ENCODE data around the gene ZNF853.
A peak's percentile ranks its signal among the peaks of the same experiment; 100 is the strongest.
"Not testable (repeated sequence)": the region's sequence is repeated elsewhere in the genome, so short reads cannot be mapped to it uniquely, and the experiment has no call there.

ZNF853 gene

DNA sequence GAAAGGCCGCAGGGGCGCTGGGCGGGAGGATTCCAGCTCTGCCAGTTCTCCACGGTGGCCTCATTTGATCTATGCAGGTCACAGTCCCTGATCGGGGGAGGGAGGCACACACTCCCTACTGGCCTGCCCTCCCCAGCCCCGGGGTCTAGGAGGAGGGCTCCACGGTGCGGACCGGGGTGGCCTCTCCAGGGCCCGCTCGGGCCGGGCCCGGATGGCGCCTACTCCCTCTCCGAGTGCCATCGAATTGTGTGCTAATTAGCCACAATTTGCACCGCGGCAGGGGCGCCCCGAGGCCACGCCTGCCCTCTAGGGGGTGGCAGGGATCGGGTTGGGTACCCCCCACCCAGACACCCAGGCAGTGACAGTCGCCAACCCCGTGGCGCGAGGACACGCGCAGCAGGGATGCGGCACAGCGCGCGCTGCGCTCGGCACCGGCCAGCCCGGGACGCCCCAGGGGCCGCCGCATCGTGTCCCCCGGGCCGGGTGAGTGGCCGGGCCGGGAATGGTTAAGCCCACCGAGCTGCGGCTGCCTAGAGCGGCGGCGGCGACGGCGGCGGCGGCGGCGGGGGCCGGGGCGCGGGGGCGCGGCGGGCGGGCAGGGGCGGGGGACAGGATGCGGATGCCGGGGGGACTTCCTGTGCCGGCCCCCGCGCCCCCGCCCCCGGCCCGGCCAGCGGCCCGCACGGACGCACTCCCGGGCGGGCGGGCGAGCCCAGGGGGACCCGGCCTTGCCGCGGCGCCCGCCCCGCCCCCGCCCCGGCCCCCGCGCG lies at the start of gene ZNF853:
Gene ZNF853, plus strand, starts transcription at position 658 of the 770 bp plus-strand sequence. CDS start 565 bp downstream, outside the sequence.
- DNase-seq (ENCODE audit: low read depth in 2 of 2): no peak

GRCh38 chr7:6565655-6566054 lies 49.8 kb upstream of the ZNF853 start:
- DNase-seq (ENCODE audit: low read depth in 2 of 2): no peak

GRCh38 chr7:6567886-6568285 lies 47.5 kb upstream of the ZNF853 start:
- DNase-seq (ENCODE audit: low read depth in 2 of 2): no peak

DNA sequence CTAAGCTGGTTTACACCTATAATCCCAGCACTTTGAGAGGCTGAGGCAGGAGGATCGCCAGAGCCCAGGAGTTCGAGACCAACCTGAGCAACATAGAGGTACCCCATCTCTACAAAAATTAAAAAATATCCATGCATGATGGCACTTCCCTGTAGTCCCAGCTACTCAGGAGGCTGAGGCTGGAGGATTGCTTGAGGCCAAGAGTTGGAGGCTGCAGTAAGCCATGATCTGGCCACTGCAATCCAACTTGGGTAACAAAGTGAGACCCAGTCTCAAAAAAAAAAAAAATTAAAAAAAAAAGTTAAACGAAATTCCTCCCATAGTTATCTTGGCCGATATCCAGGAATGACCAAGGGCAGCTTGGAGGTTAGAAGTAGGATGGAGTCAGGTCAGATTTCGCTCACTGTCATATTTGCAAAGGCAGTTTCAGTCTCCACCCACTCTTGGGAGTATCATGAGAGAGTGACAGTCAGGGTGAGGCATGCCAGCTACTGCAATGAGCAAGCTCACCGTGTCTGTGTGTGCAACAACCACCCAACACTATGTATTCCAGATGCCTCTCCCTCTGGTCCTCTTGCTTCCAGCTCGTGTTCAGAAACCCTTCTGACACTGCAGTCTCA lies 44.1 kb upstream of the ZNF853 start:
- DNase-seq (ENCODE audit: low read depth in 2 of 2): no peak

DNA sequence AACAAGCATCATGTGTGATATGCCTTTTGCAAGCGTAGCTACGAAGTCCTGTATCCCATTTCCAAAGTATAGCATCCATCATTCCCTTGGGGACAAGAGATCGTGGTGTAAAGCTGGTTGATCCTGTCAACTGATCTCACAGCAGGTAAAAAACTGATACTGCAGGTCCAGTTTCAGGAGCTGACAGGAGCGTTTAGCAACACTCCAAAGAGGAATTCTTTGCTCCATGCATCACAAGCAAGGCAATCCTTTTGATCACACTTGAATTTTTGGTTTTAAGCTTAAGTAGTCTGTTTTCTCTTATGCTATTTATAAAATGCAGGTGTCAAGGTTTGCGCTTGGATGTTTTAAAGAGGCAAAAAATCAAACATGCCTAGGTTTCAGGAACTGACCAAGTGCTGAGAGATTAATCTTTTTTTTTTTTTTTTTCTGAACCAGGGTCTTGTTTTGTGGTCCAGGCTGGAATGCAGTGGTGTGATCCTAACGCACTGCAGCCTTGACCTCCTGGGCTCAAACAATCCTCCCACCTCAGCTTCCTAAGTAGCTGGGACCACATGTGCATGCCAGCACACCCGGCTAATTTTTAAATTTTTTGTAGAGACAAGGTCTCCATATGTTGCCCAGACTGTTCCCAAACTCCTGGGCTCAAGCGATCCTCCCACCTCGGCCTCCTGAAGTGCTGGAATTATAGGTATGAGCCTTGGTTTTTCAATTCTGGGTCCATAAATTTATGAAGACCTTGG lies 40.0 kb upstream of the ZNF853 start:
- no peak for DNase-seq (ENCODE audit: low read depth in 2 of 2)

DNA sequence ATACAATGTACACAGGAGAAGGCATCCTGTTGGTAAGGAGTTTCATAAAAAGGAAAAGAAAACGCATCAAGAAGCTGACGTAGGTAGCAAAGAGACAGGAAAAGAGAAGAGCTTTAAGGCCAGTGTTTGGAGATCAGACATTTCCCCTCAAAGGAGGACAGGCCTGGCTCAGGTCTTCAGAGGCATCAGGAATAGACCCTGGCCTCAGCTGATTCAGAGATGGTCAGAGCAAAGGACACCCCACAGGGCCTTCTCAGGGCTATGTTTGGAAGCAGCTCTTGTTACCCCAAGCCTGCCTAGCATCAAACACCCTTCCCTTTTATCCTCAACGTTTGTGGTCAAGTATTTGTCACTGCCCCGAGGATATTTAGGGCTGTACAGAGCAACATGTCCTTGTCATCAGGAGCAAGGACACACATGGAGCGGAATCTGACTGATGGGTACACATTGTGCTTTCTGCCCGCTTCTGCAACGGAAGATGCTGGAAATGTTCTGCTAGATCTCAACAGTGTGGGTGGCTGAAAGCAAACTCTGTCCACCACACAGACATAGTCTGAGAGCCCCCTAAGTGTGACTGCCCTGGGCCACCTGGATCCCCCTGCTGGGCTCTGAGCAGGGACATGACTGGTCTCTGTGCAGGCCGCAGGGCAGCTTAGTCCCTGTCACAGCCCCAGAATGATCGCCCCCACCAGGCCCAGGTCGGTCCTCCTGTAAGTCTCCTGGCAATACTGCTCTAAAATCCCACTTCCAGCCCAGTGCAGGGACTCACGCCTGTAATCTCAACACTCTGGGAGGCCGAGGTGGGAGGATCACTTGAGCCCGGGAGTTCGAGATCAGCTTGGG lies 39.2 kb upstream of the ZNF853 start:
- no peak for DNase-seq (ENCODE audit: low read depth in 2 of 2)

- not testable (repeated sequence) for DNase-seq (ENCODE audit: low read depth in 2 of 2)
These were observed 38.5 kb upstream of the ZNF853 start for GRCh38 chr7:6576867-6577368.

DNA sequence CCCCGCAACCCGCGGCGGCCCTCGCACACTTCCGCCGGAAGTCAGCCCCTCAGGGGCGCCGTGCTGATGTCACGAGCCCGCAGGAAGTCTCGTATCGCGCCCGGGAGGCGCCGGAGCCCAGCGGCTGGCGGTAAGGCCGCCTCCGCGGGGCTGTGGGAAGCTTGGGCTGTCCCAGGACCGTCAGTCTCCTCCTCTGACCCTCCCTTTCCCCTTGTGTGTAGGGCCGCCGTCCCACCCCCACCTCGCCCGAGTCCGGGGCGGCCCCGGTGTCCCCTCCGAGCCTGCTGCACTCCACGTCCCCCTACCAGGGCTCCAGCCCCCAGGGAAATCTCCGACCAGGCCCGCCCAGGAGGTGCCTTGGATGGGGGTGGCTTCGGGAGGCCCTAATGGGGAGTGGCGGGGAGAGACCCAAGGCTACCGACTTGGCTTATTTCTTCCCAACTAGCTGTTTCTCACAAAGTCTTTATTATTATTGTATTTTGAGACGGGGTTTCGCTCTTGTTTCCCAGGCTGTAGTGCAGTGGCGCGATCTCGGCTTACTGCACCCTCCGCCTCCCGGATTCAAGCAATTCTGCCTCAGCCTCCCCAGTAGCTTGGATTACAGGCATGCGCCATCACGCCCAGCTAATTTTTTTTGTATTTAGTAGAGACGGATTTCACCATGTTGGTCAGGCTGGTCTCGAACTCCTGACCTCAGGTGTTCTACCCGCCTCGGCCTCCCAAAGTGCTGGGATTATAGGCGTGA lies 37.9 kb upstream of the ZNF853 start, which contains the start of gene ZDHHC4:
Gene ZDHHC4, plus strand, starts transcription at position 86 of the 745 bp plus-strand sequence. CDS start 3,108 bp downstream, outside the sequence.
- peak; percentile 73 to 76 for DNase-seq (ENCODE audit: low read depth in 2 of 2)

GRCh38 chr7:6578114-6579084 lies 37.0 kb upstream of the ZNF853 start:
- no peak for DNase-seq (ENCODE audit: low read depth in 2 of 2)

DNA sequence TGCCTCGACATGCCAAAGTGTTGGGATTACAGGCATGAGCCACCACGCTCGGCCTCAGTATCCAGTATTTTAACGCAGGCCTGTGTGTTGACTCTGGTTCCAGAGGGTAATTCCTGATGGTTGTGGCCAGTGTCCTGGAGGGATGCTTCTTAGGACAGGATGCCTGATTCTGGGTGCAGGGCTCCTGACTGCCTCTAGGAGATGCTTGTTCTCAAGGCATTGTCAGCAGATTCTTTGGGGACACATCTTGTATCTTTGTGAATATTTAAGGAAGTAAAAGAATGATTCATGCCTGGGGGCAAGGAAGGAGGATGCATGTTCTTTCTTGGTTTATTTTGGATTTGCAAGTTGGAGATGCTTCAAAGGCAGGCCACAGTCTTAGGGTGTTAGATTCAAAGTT lies 36.0 kb upstream of the ZNF853 start:
- no peak for DNase-seq (ENCODE audit: low read depth in 2 of 2)

GRCh38 chr7:6585746-6586432 lies 29.5 kb upstream of the ZNF853 start:
- DNase-seq (ENCODE audit: low read depth in 2 of 2): not testable (repeated sequence)

GRCh38 chr7:6588566-6588965 lies 26.8 kb upstream of the ZNF853 start:
- DNase-seq (ENCODE audit: low read depth in 2 of 2): no peak

GRCh38 chr7:6589151-6589828 lies 26.1 kb upstream of the ZNF853 start:
- DNase-seq (ENCODE audit: low read depth in 2 of 2): no peak

GRCh38 chr7:6589829-6590644 lies 25.4 kb upstream of the ZNF853 start, which contains the start of gene INTS15:
Gene INTS15 (plus strand): TSS chr7:6590021. CDS start chr7:6590284, 263 bp downstream.
- peak; percentile 66 to 72 for DNase-seq (ENCODE audit: low read depth in 2 of 2)

DNA sequence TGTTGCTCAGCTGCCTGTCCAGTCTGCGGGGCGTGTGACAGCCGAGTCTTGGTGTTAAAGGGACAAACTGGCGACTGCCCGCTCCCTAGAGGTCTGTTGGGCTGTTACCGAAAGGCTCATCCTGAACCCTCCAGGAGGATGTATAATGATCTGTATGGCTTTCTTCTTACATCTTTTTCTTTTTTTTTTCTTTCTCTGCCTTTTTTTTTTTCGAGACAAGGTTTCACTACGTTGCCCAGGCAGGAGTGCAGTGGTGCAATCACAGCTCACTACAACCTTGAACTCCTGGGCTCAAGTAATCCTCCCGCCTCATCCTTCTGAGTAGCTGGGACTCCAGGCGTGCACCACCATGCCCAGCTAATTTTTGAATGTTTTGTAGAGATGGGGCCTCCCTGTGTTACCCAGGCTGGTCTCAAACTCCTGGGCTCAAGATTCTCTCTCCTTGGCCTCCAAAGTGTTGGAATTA lies 24.7 kb upstream of the ZNF853 start:
- no peak for DNase-seq (ENCODE audit: low read depth in 2 of 2)

GRCh38 chr7:6600093-6600492 lies 15.3 kb upstream of the ZNF853 start:
- DNase-seq (ENCODE audit: low read depth in 2 of 2): no peak

DNA sequence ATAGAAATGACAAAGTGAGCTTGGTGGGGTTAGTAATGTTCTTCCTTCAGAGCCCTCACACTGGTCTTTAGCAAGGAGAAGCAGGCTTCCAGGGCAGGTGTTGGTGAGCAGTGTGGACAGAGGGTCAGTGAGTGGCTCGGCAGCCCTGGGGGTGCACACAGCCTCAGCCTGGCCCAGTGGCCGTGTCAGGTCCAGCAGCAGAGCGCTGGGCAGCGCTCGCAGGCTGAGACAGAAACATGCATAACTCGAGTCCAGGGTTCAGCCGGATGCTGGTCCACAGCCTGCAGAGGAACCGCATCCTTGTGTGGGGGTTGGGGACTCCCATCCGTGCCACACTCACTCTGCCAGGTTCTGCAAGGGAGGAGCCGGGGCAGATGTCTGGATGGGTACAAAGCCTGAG lies 11.0 kb upstream of the ZNF853 start:
- DNase-seq (ENCODE audit: low read depth in 2 of 2): no peak

Data from stimulated activated CD8-positive, alpha-beta memory T cell treated with anti-CD3 and anti-CD28 coated beads, Interleukin-2, amount 100 ng/mL, for 1 hour (primary cell).